ENCODE results near the gene HIVEP3. TPM values are rescaled to one million over a fixed set of nuclear protein-coding genes. Genes with fewer than 3 reads are reported as not detected.

HIVEP3 gene
- total and polyA plus RNA-seq, 2 of the 13 experiments (the other 11 are each of a cell fraction or from before 2014, with no cell fraction given), result 0.05 TPM; not detected in 1

- H3K79me2 ChIP-seq (ENCODE audit: insufficient read depth, low read length), result no peaks in the 10 kb centered on the region
- no peak overlapping the region for H3K4me3 ChIP-seq (replicated peaks in 1 of 3; ENCODE audit: insufficient read depth in 1 of 3, low read depth in 2 of 3, low read length in 3 of 3)
- no peak for DNase-seq (ENCODE audit: low spot score)
- H3K9me3 ChIP-seq (ENCODE audit: low read length), result no peaks in the 10 kb centered on the region
- no TSS peak for BruUV-seq (replicated peaks)
- ChIA-PET POLR2A (no interaction called here), CTCF (ENCODE audit: low intra/inter-chr PET ratio, low total read pairs) (no interaction called here)
- no peaks in the 10 kb centered on the region for H3K4me1 ChIP-seq (ENCODE audit: insufficient read depth, low read length)
- H3K4me2 ChIP-seq (ENCODE audit: low read depth, low read length), result no peak overlapping the region
- H4K20me1 ChIP-seq (ENCODE audit: insufficient read depth, low read length), result no peaks in the 10 kb centered on the region
- no peak for ATAC-seq
- FAIRE-seq, result no peak
- H2AFZ ChIP-seq (ENCODE audit: low read length), result no peak overlapping the region
- no peaks in the 10 kb centered on the region for H3K36me3 ChIP-seq (replicated peaks in 1 of 2; ENCODE audit: control insufficient read depth in 1 of 2, insufficient read depth in 2 of 2, low read length in 2 of 2)
- no peak overlapping the region for H3K9ac ChIP-seq (ENCODE audit: insufficient read depth, low read depth, low read length)
- H3K27ac ChIP-seq (ENCODE audit: extremely low read length, insufficient read depth, low read length), result no peak overlapping the region
- H3K27me3 ChIP-seq (ENCODE audit: control insufficient read depth in 1 of 2, insufficient read depth in 2 of 2, low read length in 2 of 2), result peaks cover 1 to 10% of the 10 kb centered on the region in 2 experiments; a peak in 2 of 5 replicates
- in situ Hi-C loops (cut with HindIII; ENCODE audit: extremely low pct_ligation_motif_present, low pct_unique_long_range_greater_than_20kb) (no loop called here), intact Hi-C loops (cut with micrococcal nuclease; ENCODE audit: unreplicated experiment) (no loop called here)
- TF ChIP-seq IRX3 (CRISPR knock-in tag; IDR thresholded peaks at IDR 0.05; ENCODE audit: borderline replicate concordance, low read depth), result no peak
- TF ChIP-seq ISL2 (CRISPR knock-in tag; IDR thresholded peaks at IDR 0.05), result no peak
- no peak for TF ChIP-seq NFKBIZ (CRISPR knock-in tag; IDR thresholded peaks at IDR 0.05)
- TF ChIP-seq ZNF256 (CRISPR knock-in tag; conservative IDR thresholded peaks at IDR 0.05), result no peak
- TF ChIP-seq ZNF777 (CRISPR knock-in tag; IDR thresholded peaks at IDR 0.05), result no peak
- TF ChIP-seq ZHX1 (CRISPR knock-in tag; IDR thresholded peaks at IDR 0.05; ENCODE audit: low read depth), result no peak
- TF ChIP-seq KLF6 (CRISPR knock-in tag; IDR thresholded peaks at IDR 0.05), result no peak
- no peak for TF ChIP-seq PHF8 (CRISPR knock-in tag; IDR thresholded peaks at IDR 0.05)
- TF ChIP-seq ZNF17 (CRISPR knock-in tag; IDR thresholded peaks at IDR 0.05), result no peak
- TF ChIP-seq ASH2L (IDR thresholded peaks at IDR 0.05; ENCODE audit: insufficient read length, low read depth, low read length), result no peak
- TF ChIP-seq ZNF567 (CRISPR knock-in tag; IDR thresholded peaks at IDR 0.05; ENCODE audit: borderline replicate concordance), result no peak
- TF ChIP-seq ZBTB25 (CRISPR knock-in tag; IDR thresholded peaks at IDR 0.05), result no peak
- no peak for TF ChIP-seq HOMEZ (CRISPR knock-in tag; IDR thresholded peaks at IDR 0.05; ENCODE audit: low read depth)
- TF ChIP-seq CC2D1A (CRISPR knock-in tag; IDR thresholded peaks at IDR 0.05), result no peak
- no peak for TF ChIP-seq ATF7-NPFF (CRISPR knock-in tag; IDR thresholded peaks at IDR 0.05; ENCODE audit: low read depth)
- TF ChIP-seq ZNF563 (CRISPR knock-in tag; IDR thresholded peaks at IDR 0.05), result no peak
- TF ChIP-seq ZNF263 (CRISPR knock-in tag; IDR thresholded peaks at IDR 0.05), result no peak
- 43% methylated on average over 1 of the region's 2 CpGs for WGBS (ENCODE audit: low lambda C conversion rate)
These were observed 152.2 kb downstream of the HIVEP3 start for GRCh38 chr1:41766546-41766945.

Measured in HepG2 (cell line).